Measurements from ENCODE around the gene MYO1B. TPM values are rescaled to one million over a fixed set of nuclear protein-coding genes. Genes with fewer than 3 reads are reported as not detected.

Gene MYO1B
- total and polyA plus RNA-seq, 10 of the 15 experiments (the other 5 are each of a cell fraction or from before 2014, with no cell fraction given) = 0.10 to 4.2 (median 1.6) TPM

- BruUV-seq (replicated peaks) = no TSS peak
- H3K4me2 ChIP-seq (ENCODE audit: control insufficient read depth, insufficient read depth) = no peak overlapping the region
- no peak for FAIRE-seq
- no peak for DNase-seq (ENCODE audit: low read depth, low spot score)
- H4K20me1 ChIP-seq (ENCODE audit: control insufficient read depth, insufficient read depth) = no peaks in the 10 kb centered on the region
- CTCF ChIA-PET = no interaction called here
- H3K27me3 ChIP-seq (replicated peaks in 1 of 2; ENCODE audit: control insufficient read depth in 2 of 2, insufficient read depth in 2 of 2, low read length in 1 of 2) = no peaks in the 10 kb centered on the region
- in situ Hi-C loops (cut with MboI) (no loop called here), intact Hi-C loops (cut with micrococcal nuclease; ENCODE audit: unreplicated experiment) (no loop called here)
- H3K9me3 ChIP-seq (replicated peaks; ENCODE audit: control insufficient read depth, insufficient read depth, low read length) = no peaks in the 10 kb centered on the region
- no peak for TF ChIP-seq RB1 (IDR thresholded peaks at IDR 0.05; ENCODE audit: borderline replicate concordance)
- no peak for TF ChIP-seq POLR2AphosphoS2 (IDR thresholded peaks at IDR 0.05; ENCODE audit: low read depth, low read length)
- no peak for TF ChIP-seq IKZF2 (IDR thresholded peaks at IDR 0.05)
- TF ChIP-seq, protein P1, sequence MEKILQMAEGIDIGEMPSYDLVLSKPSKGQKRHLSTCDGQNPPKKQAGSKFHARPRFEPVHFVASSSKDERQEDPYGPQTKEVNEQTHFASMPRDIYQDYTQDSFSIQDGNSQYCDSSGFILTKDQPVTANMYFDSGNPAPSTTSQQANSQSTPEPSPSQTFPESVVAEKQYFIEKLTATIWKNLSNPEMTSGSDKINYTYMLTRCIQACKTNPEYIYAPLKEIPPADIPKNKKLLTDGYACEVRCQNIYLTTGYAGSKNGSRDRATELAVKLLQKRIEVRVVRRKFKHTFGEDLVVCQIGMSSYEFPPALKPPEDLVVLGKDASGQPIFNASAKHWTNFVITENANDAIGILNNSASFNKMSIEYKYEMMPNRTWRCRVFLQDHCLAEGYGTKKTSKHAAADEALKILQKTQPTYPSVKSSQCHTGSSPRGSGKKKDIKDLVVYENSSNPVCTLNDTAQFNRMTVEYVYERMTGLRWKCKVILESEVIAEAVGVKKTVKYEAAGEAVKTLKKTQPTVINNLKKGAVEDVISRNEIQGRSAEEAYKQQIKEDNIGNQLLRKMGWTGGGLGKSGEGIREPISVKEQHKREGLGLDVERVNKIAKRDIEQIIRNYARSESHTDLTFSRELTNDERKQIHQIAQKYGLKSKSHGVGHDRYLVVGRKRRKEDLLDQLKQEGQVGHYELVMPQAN (conservative IDR thresholded peaks at IDR 0.05) = no peak
- no peak for TF ChIP-seq POLR2A (IDR thresholded peaks at IDR 0.05; ENCODE audit: low read depth, low read length)
- TF ChIP-seq ATF7 (IDR thresholded peaks at IDR 0.05; ENCODE audit: low read depth) = no peak
- TF ChIP-seq CHD4 (IDR thresholded peaks at IDR 0.05) = no peak
- TF ChIP-seq CEBPB (IDR thresholded peaks at IDR 0.05; ENCODE audit: borderline replicate concordance in 1 of 2, low read depth in 2 of 2, low read length in 2 of 2) = no peak
- TF ChIP-seq RAD51 (IDR thresholded peaks at IDR 0.05) = no peak
- no peak for TF ChIP-seq PAX5 (IDR thresholded peaks at IDR 0.05; ENCODE audit: borderline replicate concordance, low read depth, low read length)
- TF ChIP-seq, protein P2, sequence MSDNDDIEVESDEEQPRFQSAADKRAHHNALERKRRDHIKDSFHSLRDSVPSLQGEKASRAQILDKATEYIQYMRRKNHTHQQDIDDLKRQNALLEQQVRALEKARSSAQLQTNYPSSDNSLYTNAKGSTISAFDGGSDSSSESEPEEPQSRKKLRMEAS (IDR thresholded peaks at IDR 0.05; ENCODE audit: low read depth, low read length) = no peak
- TF ChIP-seq JUND (IDR thresholded peaks at IDR 0.05; ENCODE audit: low read depth, low read length) = no peak
- TF ChIP-seq CBX3 (IDR thresholded peaks at IDR 0.05; ENCODE audit: borderline replicate concordance, low read depth) = no peak
- TF ChIP-seq SUZ12 (IDR thresholded peaks at IDR 0.05; ENCODE audit: unreplicated experiment) = no peak
- no peak for TF ChIP-seq ZNF592 (IDR thresholded peaks at IDR 0.05)
- TF ChIP-seq NR2C1 (IDR thresholded peaks at IDR 0.05) = no peak
- no peak for TF ChIP-seq ZNF384 (IDR thresholded peaks at IDR 0.05; ENCODE audit: borderline replicate concordance, low read depth, low read length)
- TF ChIP-seq PKNOX1 (IDR thresholded peaks at IDR 0.05) = no peak
- POLR2A ChIA-PET = no interaction called here
- no peaks in the 10 kb centered on the region for H3K79me2 ChIP-seq (ENCODE audit: control insufficient read depth, insufficient read depth, low read length)
- RAD21 ChIA-PET (ENCODE audit: unreplicated experiment) = no interaction called here
- no peak overlapping the region for H3K4me3 ChIP-seq
- H3K4me1 ChIP-seq (ENCODE audit: control insufficient read depth, insufficient read depth, low read length) = no peaks in the 10 kb centered on the region
- H3K36me3 ChIP-seq (ENCODE audit: control insufficient read depth in 2 of 2, insufficient read depth in 2 of 2, low read length in 1 of 2) = no peaks in the 10 kb centered on the region
- no peak for ATAC-seq
- H3K9ac ChIP-seq (ENCODE audit: control insufficient read depth, insufficient read depth, low read length) = no peak overlapping the region
- H3K27ac ChIP-seq (ENCODE audit: control insufficient read depth, insufficient read depth) = no peak overlapping the region
- SMC1A ChIA-PET (ENCODE audit: uncharacterized antibody, unreplicated experiment) = no interaction called here
- no peak overlapping the region for H2AFZ ChIP-seq (ENCODE audit: control insufficient read depth, low read depth, low read length)
- WGBS (ENCODE audit: insufficient coverage, insufficient replicate concordance, low lambda C conversion rate, missing lambda C conversion rate) = 29% methylated on average over 4 of the region's 4 CpGs
Measured at GRCh38 chr2:191347881-191348280, 102.7 kb downstream of the MYO1B start.

All from GM12878 (cell line).